PC-3 (cell line): Measurements from ENCODE around the gene TCN2.

Experiments used
- CTCF ChIP-seq: fragments of 300-600 bp; sonication (generic); conservative IDR thresholded peaks from 2 replicates; pipeline ENCODE4 v1.5.1; 2017; ENCODE audit warnings: antibody characterized with exemption, low read depth, mild to moderate bottlenecking, low read length
- EZH2 ChIP-seq: fragments of 300-600 bp; sonication (generic); IDR thresholded peaks from one replicate; pipeline ENCODE4 v1.6.1; 2017; ENCODE audit warnings: antibody characterized with exemption, mild to moderate bottlenecking, low read length; ENCODE audit not compliant: unreplicated experiment
- EZH2phosphoT487 ChIP-seq: fragments of 300-600 bp; sonication (generic); IDR thresholded peaks from 2 replicates; pipeline ENCODE4 v1.6.1; 2018; ENCODE audit warnings: mild to moderate bottlenecking, antibody characterized with exemption, low read length, borderline replicate concordance

GRCh38 chr22:30626413-30626812 is 19.4 kb downstream of the TCN2 start:
- TF ChIP-seq CTCF, result no peak
- TF ChIP-seq EZH2phosphoT487, result no peak
- no peak for TF ChIP-seq EZH2
